HG03097 (cell line): ENCODE measurements around the gene ACACB.

Source experiments
- ATAC-seq: cut with Tn5 transposase; IDR thresholded peaks from one replicate; pipeline ENCODE4 v1.9.1; 2021; ENCODE audit not compliant: unreplicated experiment, low FRiP score

Gene ACACB

GRCh38 chr12:109292342-109292711 is 175.9 kb downstream of the ACACB start:
- ATAC-seq, result no peak

- no peak for ATAC-seq
These were observed 176.7 kb downstream of the ACACB start for GRCh38 chr12:109293106-109293505.

- ATAC-seq, result no peak
These were observed 178.0 kb downstream of the ACACB start for GRCh38 chr12:109294286-109294796.

GRCh38 chr12:109295764-109296425 is 179.5 kb downstream of the ACACB start:
- no peak for ATAC-seq

DNA sequence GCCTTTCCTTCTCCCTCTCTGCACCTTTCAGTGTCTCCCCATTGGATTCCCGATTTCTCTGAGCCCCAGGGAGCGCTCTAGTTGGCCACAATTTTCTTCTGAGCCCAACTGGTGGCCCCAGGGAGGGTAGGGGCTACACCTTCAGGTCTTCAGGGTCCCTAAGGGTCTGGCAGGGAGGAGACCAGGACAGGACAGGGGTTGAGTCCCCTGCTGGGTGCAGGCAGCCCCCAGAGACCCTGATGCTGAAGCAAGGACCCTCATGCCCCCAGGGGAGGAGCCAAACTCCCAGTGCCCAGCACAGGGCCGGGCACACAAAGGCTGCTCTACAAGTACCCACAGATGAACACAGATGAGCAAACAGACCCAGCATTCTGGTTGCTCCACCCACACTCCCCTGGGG is 180.0 kb downstream of the ACACB start:
- ATAC-seq, result no peak

DNA sequence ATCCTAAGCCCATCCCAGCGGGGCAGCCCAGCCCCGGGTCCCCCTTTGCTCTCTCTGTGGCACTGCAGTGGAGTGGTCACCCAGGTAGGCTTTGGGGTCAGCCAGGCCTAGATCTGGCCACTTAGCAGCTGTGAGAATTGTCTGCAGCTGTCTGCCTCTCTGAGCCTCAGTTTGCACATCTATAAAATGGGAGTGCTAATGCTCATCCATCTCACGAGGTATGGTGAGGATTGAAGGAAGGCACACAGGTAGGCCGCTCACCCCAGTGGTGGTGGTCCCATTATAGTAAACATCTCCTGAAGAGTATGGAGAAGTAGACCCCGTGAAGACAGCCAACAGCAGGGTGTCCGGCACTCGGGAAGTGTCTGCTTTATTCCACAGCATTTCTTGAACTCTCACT is 183.5 kb downstream of the ACACB start:
- no peak for ATAC-seq

DNA sequence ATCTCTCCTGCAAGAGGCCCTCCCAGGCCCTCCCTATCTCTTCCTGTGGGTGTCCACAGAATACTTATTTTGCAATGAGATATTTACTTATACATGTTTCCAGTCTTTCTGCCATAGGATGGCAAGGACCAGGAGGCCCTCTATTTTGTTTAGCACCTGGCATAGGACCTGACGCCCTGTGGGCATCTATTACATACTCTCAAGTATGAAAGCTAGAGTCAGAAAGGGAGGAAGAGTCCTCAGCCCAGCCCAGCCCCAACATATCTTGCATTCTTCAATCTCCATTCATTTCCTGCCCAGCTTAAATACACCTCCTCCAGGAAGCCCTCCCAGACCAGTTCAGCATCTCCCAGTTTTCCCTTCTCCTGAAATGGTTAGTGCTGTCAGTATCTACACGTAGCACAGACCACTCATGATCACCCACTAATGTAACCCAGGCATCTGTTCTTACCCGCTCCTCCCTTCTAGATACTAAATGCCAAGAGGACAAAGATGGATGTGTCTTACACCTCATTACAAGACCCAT is 185.3 kb downstream of the ACACB start:
- ATAC-seq, result no peak

DNA sequence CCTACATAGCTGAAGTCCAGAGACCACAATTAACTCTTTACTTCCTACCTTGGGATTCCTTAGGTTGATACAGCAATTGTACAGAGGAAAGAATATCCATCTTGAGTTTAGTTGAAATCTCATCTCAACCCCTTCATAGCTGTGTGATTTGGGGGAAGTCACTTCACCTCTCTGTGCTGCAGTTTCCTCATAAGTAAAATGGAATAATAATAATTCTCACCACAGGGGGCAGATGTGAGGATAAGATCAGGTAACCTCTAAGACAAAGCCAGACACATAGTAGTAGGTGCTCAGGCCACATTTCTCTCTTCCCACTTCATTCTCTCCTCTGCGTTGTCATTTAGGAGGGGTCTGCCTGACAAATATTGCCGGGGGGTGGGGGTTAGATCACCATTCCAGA is 186.0 kb downstream of the ACACB start:
- ATAC-seq, result no peak

- no peak for ATAC-seq
These were observed 186.4 kb downstream of the ACACB start for GRCh38 chr12:109302770-109303169.

DNA sequence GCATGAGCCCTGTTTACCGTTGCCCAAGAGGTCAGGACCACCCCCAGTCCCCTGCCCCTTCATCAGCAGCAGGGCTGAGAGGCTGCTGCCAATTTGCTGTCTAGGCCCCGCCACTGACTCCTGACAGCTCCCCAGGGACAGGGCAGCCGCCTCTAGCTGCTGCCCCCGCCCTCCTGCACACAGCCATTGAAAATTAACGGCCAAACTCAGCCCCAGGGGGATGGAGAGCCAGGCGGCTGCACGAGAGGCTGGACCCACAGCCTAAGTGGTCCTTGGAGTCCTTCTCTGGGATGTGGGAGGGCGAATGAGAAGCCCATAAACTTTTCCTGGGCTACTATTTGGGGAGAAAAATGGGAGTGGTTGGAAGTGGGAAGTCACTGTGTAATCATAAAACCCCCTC is 188.1 kb downstream of the ACACB start:
- no peak for ATAC-seq

- ATAC-seq, result no peak
These were observed 189.2 kb downstream of the ACACB start for GRCh38 chr12:109305547-109305946.

DNA sequence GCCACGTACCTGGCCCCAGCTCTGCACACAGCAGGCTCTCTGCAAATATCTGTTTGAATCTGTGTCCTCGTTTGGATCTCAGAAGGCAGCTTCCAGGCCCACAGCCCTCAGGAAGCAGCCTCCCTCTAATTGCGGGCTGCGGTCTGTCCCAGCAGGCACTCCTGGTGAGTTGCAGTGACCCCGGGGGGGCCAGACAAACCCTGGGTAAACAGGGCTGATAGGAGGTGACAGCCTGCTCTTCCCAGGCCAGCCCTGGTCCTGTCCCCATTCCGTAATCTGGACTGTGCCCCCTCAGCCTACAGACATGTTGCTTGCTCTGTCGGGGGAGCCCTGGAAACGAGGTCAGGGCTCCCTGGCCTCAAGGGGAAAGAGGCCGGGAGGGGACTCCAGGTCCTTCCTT is 190.7 kb downstream of the ACACB start:
- no peak for ATAC-seq

DNA sequence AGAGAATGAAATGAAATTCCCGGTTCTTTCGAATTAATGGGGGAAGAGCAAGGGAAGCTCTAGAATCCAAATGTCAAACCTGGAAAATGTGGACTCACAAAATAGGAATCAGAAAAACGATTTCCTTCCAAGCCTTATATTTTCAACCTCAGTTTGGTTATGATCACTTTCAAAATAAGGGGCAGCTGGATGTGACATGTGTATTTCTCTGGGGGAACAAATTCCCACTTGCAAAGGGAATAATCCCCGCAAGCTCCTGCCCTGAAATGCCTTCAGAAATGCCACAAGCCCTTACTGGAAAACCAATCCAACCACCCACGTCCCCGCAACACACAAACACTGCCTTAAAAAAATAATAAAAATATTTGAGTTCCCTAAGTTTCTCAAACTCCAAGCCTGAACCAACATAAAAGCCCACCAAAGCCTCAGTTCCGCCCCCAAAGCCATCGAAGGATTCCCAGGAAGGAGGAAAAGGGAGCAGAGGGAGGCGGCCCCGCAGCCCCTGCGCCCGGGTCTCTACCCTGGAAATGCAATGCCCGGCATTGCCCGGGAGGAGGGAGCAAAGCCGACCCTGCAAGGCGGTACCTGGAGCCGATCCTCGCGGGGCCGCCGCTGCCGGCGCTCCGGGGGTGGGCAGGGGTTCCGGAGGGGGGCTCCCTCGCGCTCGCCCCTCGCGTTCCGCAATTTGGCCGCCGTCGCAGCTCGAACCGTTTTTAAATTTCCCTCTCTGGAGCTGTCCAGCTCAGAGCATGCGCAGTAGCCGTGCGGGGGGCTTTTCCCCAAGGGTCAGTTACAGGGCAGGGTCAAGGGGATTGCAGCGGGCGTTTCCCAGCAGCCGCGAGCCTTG is 192.4 kb downstream of the ACACB start, which contains the start of gene FOXN4:
Gene FOXN4, minus strand, starts transcription at position 751 of the 847 bp plus-strand sequence. CDS start 963 bp downstream, outside the sequence.
- no peak for ATAC-seq

- no peak for ATAC-seq
These were observed 193.2 kb downstream of the ACACB start for GRCh38 chr12:109309381-109310246.

DNA sequence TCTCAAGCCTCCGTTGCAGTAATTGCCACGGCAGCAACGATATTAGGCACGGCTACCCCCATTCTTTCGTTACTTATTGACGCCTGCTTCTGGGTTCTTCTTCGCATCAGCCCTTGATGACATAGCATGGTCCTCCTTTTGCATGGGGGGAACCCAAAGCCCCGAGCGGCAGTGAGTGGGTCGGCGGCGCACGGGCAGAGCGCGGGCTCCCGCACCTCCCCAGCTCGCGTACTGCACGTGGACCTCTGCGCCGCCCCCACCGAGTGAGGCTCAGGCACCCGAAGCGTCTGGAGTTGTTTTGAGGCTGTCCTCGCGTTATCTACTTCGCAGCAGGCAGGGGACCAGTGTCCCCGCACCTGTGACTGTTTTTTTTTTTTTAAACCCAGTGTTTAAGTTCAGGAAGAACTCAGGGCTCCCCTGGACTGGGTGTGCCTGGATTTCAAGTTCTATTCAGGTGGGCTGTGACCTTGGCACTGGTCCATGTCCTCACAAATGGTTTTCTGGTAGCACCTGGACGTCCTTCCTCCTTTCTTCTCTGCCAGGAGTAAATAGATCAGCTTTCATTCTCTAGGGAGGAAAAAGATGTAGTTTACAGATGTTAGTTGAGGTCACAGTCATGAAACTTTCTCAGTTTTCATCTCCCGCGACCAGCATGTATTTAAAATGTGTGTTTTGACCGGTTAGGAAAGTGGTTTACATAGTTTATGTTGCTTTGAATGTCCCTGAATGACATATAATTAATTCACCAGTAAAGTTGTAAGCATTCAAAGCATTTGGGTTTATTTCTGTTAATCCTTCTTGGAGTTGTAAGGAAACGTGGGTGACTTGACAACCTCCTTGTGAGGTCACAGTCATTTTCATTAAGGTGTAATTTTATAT is 194.1 kb downstream of the ACACB start:
- no peak for ATAC-seq
